HG02870 (cell line): ENCODE measurements around the gene KIF4A.
"Not testable (repeated sequence)": the region's sequence is repeated elsewhere in the genome, so short reads cannot be mapped to it uniquely, and the experiment has no call there.

Experiments used
- ATAC-seq: cut with Tn5 transposase; IDR thresholded peaks from one replicate; pipeline ENCODE4 v1.9.1; 2021; ENCODE audit warnings: mild to moderate bottlenecking, moderate library complexity; ENCODE audit not compliant: unreplicated experiment

Gene KIF4A

GRCh38 chrX:70280573-70280972 is 9.3 kb upstream of the KIF4A start:
- no peak for ATAC-seq

GRCh38 chrX:70281951-70282350 is 8.0 kb upstream of the KIF4A start, which contains the start of gene RAB41:
Gene RAB41, plus strand, starts transcription at chrX:70282172. Its CDS starts 46 bp downstream, at chrX:70282218.
- no peak for ATAC-seq

GRCh38 chrX:70289168-70289792 is 624 bp upstream of the KIF4A start:
- ATAC-seq = no peak

GRCh38 chrX:70292788-70293187 is 2.9 kb downstream of the KIF4A start:
- ATAC-seq = no peak

GRCh38 chrX:70293621-70294020 is 3.7 kb downstream of the KIF4A start:
- ATAC-seq = no peak

GRCh38 chrX:70301716-70302115 is 11.8 kb downstream of the KIF4A start:
- ATAC-seq = no peak

GRCh38 chrX:70313503-70313902 is 23.6 kb downstream of the KIF4A start:
- no peak for ATAC-seq

- ATAC-seq = no peak
Observed at GRCh38 chrX:70322784-70323183, 32.9 kb downstream of the KIF4A start.

- not testable (repeated sequence) for ATAC-seq
Observed at GRCh38 chrX:70323628-70324027, 33.7 kb downstream of the KIF4A start.

- ATAC-seq = no peak
Observed at GRCh38 chrX:70324326-70324725, 34.4 kb downstream of the KIF4A start.

GRCh38 chrX:70331161-70331560 is 41.3 kb downstream of the KIF4A start:
- no peak for ATAC-seq

- ATAC-seq = no peak
Observed at GRCh38 chrX:70332600-70332999, 42.7 kb downstream of the KIF4A start.

GRCh38 chrX:70336767-70337166 is 46.9 kb downstream of the KIF4A start:
- peak; percentile 100 for ATAC-seq

GRCh38 chrX:70338290-70338689 is 48.4 kb downstream of the KIF4A start:
- no peak for ATAC-seq

- ATAC-seq = no peak
Observed at GRCh38 chrX:70343435-70343834, 53.5 kb downstream of the KIF4A start.

- no peak for ATAC-seq
Observed at GRCh38 chrX:70346418-70347070, 56.6 kb downstream of the KIF4A start.

GRCh38 chrX:70348825-70349224 is 58.9 kb downstream of the KIF4A start:
- not testable (repeated sequence) for ATAC-seq

GRCh38 chrX:70349367-70350125 is 59.6 kb downstream of the KIF4A start:
- not testable (repeated sequence) for ATAC-seq

- no peak for ATAC-seq
Observed at GRCh38 chrX:70352496-70352895, 62.6 kb downstream of the KIF4A start.

GRCh38 chrX:70353514-70353913 is 63.6 kb downstream of the KIF4A start:
- ATAC-seq = no peak

GRCh38 chrX:70354716-70355115 is 64.8 kb downstream of the KIF4A start:
- no peak for ATAC-seq

GRCh38 chrX:70359458-70359857 is 69.6 kb downstream of the KIF4A start:
- ATAC-seq = no peak
